Neural progenitor cell (in vitro differentiated cells): ENCODE measurements around the gene CLEC4E.

Experiments used
- EZH2 ChIP-seq: fragments of 200-600 bp; sonication (generic); IDR thresholded peaks from 2 replicates; pipeline ENCODE4 v1.6.1; 2017; ENCODE audit warnings: antibody characterized with exemption, mild to moderate bottlenecking, moderate library complexity
- EZH2phosphoT487 ChIP-seq: fragments of 200-600 bp; sonication (generic); IDR thresholded peaks from 2 replicates; pipeline ENCODE4 v1.6.1; 2017; ENCODE audit warnings: antibody characterized with exemption

GRCh38 chr12:8517971-8518370, 22.7 kb downstream of the CLEC4E start:
- no peak for TF ChIP-seq EZH2phosphoT487
- TF ChIP-seq EZH2, result no peak
